Measurements from ENCODE around the gene IRF8. TPM values are rescaled to one million over a fixed set of nuclear protein-coding genes. Genes with fewer than 3 reads are reported as not detected.

IRF8 gene
- total RNA-seq, 2 experiments from 2014 or later: 230 to 234 TPM

Other genes with a start within 250 kb of the IRF8 start
- gene GINS2, start 210.2 kb upstream of the IRF8 start, total RNA-seq: 10 to 100 TPM; 71.5 to 74.1 TPM
- 1 to 10 TPM; 1.5 to 1.6 TPM for gene C16orf74, start 148.1 kb upstream of the IRF8 start, total RNA-seq
- 10 to 100 TPM; 49.4 to 51.0 TPM for gene EMC8, start 99.6 kb upstream of the IRF8 start, total RNA-seq
- 100 to 1,000 TPM; 524 to 548 TPM for gene COX4I1, start 99.5 kb upstream of the IRF8 start, total RNA-seq

All from activated naive CD8-positive, alpha-beta T cell treated with anti-CD3 and anti-CD28 coated beads for 36 hours (primary cell).